ENCODE results near the gene PTPN6.

- no peak for TF ChIP-seq CTCF (conservative IDR thresholded peaks at IDR 0.05; ENCODE audit: low read length)
- TF ChIP-seq EZH2phosphoT487 (IDR thresholded peaks at IDR 0.05; ENCODE audit: borderline replicate concordance, low read depth, low read length): no peak
These were observed 33.5 kb upstream of the PTPN6 start for GRCh38 chr12:6917491-6918231.
